HG02642 (cell line): ENCODE results near the gene BANP.
"Not testable (repeated sequence)": the region's sequence is repeated elsewhere in the genome, so short reads cannot be mapped to it uniquely, and the experiment has no call there.

Experiments used
- ATAC-seq: cut with Tn5 transposase; IDR thresholded peaks from one replicate; pipeline ENCODE4 v1.9.1; 2021; ENCODE audit warnings: mild to moderate bottlenecking; ENCODE audit not compliant: unreplicated experiment, poor library complexity

BANP gene

DNA sequence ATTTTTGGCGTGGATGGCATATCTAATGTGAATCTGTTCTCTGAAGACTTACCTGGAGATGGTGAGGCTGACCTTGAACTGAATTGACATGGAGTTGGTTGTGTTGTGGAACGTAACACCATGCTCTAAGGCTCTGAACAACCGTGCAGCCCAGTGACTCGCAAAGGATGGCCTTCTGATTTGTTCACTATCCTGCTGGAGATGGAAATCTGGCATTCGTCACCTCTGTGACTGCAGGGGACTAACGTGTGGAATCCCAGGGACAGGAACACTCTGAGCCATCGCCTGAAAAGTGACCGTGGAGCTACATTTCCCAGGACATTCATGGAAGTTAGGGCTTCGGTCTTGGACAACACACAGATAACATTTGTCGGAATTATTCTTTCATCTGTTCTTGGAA lies 61.1 kb downstream of the BANP start:
- ATAC-seq, result no peak

DNA sequence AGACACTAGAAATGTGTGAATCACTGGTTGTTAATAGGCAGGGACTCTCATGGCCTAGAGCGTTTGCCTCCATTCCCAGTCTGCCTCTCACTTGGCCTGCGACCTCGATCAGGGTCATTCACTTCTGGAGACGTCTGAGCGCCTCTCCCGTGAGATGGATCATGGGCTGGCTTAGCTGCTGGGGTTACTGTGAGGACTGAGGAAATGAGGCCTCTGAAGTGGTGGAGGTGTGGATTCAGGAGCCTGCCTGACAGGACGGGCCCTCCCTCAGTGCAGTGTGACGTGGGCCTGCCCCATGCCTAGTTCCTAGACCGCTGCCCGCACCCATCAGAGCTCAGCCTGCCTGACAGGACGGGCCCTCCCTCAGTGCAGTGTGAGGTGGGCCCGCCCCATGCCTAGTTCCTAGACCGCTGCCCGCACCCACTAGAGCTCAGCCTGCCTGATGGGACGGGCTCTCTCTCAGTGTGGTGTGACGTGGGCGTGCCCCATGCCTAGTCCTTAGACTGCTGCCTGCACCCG lies 61.9 kb downstream of the BANP start:
- ATAC-seq, result no peak

DNA sequence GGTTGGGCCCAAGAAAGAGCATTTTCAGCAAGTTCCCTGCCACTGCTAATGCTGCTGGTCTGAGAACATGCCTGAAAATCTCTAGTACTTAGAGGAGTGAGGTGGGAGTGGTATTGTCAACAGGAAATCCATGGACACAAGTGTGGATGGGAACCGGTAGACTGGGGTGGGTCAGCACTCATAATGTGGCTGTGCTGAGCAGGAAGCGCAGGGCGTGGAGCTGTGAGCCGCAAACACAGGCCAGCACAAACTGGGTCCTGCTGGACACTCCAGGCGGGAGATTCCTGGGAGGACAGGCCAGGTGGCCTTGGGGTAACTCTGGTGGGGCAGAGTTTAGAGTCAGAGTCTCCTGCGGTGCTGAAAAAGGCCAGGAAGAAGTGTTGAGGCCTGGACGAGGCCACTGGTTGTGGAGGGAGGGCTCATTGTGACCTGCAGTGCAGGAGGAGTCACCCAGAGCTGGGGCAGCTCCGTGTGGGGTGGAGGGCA lies 62.6 kb downstream of the BANP start:
- ATAC-seq, result no peak

DNA sequence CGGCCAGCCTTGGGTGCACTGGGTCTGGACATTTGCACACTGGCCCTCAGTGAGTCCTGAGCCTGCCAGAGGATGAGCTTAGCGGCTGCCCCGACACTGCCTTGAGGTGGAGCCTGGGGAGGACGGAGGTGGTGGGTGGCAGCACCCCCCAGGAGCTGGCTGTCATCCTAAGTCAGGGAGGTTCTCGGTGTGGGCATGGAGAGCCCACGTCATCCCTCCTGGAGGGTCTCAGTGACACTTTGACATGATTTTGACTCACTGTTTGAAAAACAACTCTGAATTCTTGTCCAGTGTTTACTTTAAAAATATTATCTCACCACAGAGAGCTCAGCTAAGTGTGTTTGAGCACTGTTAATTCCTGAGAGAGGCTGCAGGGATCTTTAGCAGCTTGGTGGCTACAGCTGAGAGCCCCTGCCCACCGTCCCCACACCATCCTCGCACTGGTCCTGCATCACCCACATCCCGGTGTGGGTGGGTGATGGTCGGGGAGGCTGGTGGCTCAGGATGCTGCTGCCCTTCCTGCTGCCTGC lies 63.1 kb downstream of the BANP start:
- ATAC-seq, result no peak

DNA sequence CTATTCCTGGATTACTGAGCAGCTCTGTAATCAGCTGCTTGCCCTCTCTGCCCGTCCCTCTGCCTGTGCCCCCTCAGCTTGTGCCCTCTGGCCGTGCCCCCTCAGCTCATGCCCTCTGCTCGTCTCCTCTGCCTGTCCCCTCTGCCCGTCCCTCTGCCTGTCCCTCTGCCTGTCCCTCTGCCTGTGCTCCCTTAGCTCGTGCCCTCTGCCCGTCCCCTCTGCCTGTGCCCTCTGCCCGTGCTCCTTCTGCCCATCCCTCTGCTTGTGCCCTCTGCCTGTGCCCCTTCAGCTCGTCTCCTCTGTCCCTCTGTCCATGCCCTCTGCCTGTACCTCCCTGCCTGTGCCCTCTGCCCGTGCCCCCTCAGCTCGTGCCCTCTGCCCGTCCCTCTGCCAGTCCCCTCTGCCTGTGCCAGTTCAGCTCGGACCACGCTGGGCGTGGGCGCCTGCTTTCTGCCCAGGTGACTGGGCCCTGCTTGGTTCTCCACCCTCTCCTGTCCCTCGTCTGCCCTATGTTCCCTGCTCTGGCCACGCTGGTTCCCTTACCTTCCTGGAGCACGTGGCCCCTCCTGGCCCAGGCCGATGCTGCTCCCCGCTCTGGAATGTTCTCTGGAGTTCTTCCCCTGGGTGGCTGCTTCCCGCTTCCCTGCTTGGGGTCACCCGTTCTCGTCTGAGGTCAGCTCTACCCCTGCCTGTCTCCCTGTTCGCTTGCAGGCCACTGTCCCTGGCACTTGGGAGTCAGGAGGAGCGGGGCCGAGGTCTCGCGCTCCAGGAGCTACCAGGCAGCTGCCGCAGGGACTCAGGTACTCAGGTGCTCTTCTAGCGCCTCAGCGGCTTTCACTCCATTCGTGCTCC lies 63.9 kb downstream of the BANP start:
- no peak for ATAC-seq

DNA sequence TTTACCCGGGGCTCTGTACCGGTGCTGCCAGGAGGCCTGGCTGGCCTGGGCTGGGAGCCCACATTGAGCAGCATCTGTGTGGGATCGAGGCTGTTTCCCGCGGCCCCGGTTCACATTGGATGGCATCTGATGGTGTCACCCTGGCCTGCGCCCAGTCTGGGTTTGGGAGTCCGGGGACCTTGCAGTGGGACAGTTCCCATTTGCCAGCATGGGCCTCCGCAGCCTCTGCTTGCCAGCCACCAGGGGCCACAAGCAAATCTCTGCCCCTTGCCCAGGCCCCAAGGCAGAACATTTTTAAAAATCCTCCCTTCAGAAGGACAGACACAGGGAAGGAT lies 64.5 kb downstream of the BANP start:
- no peak for ATAC-seq

GRCh38 chr16:88016386-88016785 lies 65.2 kb downstream of the BANP start:
- not testable (repeated sequence) for ATAC-seq

GRCh38 chr16:88016964-88017363 lies 65.7 kb downstream of the BANP start:
- ATAC-seq, result no peak

- ATAC-seq, result no peak
Observed at GRCh38 chr16:88017587-88018101, 66.4 kb downstream of the BANP start.

- ATAC-seq, result not testable (repeated sequence)
Observed at GRCh38 chr16:88018382-88018781, 67.1 kb downstream of the BANP start.

GRCh38 chr16:88019041-88019820 lies 68.0 kb downstream of the BANP start:
- ATAC-seq, result not testable (repeated sequence)

GRCh38 chr16:88019821-88020515 lies 68.7 kb downstream of the BANP start:
- no peak for ATAC-seq

DNA sequence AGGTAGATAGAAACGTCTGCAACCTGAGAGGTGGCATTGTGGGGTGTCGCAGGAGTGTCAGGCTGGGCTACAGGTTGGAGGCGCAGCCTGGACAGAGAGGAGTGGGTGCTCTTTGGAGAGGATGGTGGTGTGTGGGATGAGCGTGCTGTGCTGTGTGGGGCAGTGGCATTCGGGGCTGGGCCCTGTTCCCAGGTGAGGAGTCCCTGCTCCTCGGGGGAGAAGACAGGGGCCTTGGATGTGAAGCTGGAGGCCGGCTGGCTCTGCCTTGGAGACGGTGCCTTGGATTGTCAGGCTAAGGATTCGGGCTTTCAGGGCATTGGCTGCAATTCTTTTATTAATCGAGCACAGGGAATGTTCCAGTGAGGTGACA lies 69.3 kb downstream of the BANP start:
- no peak for ATAC-seq

- ATAC-seq, result not testable (repeated sequence)
Observed at GRCh38 chr16:88021041-88021970, 70.1 kb downstream of the BANP start.

GRCh38 chr16:88022076-88023042 lies 71.1 kb downstream of the BANP start:
- ATAC-seq, result no peak

DNA sequence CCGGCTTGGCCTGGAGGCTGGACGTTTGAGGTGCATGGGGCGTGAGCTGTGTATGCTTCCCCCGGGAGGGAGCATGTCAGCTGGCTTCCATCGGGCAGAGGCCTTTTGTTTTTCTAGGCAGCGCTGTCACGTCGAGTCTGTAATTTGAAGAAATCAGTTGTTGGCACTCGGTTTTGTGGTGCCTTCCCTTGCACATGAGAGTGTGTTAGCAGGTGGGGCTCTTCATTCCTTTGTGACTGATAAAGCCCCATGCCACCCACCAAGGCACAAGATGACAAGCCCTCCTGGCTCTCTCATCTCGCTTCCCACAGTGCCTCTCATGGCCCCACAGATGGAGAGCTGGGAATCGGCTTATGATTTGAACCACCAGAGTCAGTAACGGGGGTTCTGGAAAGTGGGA lies 72.1 kb downstream of the BANP start:
- no peak for ATAC-seq

DNA sequence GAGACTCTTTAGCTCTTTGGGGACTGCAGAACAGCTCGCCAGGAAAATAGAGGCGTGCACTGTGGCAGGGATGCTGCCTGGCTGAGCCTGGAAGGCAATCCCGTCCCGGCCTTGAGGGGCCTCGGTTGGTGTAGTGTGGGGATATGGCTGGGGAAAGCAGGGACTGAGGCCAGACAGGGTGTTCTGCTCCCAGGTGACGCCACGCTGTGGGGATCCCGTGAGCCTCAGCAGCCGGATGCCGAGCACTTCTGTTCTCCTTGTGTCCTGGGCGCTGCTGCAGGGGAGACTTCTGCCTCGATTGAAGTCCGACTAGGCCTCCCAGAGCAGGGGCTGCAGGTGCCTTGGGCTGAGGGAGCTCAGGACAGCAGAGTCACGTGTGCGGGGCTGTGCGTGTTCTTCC lies 72.6 kb downstream of the BANP start:
- ATAC-seq, result no peak

DNA sequence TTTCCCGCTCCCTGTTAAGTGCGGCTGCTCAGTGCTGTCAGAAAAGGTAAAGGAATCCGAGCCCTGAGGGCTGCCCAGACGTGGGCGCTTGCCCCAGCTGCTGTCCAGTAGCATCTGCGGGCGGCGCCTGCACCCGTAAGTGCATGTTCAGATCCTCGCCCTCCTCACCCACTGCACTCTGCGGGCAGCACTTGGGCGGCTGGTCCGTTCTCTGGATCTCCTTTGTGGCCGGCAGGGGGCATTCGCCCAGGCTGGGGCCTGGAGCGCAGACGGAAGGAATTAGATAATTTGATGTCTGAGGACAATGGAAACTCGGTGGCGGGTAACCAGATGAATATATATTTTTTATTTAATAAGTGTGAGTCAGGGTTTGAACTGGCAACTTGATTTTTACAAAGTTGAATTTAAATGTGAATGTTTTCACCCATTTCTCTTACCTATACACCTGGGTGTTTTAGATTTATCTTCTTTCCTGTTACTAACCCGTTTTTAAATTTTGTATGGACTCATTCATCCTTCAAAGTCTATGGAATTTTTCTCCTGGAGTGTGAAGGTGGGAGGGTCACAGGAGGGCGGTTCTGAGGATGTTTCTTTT lies 73.4 kb downstream of the BANP start:
- ATAC-seq, result not testable (repeated sequence)
